Activated CD8-positive, alpha-beta memory T cell treated with anti-CD3 and anti-CD28 coated beads for 36 hours (primary cell): ENCODE results near the gene CLCA1. TPM values are rescaled to one million over a fixed set of nuclear protein-coding genes. Genes with fewer than 3 reads are reported as not detected.

Experiments used
- CTCF ChIA-PET: fragments of 350-600 bp; sonication (Branson Sonifier 250); formaldehyde crosslinking; loops from one replicate; lab custom pipeline; 2021; ENCODE audit warnings: antibody characterized with exemption; lab: Charles Lee
- POLR2A ChIA-PET: fragments of 350-600 bp; sonication (Branson Sonifier 250); formaldehyde crosslinking; loops from one replicate; lab custom pipeline; 2021; ENCODE audit warnings: antibody characterized with exemption; lab: Charles Lee
- total RNA-seq, 2 experiments: library from RNA; stranded (reverse); gene quantifications; one replicate each; pipeline ENCODE4 v1.2.3, GENCODE V29; 2021

CLCA1 gene
- total RNA-seq, 2 experiments from 2014 or later, result not detected

DNA sequence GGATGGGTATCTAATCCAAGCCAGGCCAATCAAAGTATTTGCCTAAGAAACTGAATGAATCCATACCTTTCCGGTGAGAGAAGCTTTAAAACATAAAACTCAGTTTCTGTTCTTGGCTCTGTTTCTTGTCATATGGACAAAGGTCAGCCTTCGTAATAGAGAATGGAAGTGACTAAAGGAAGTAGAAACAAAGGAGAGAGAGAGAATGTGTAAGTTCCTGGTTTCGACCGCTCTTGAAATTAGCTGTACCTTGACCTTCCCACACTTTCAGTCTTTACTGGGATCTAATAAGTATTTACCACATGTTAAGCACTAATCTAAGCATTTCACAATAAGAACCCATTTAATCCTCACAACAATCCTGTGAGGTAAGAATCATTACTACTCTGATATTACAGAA, 58.6 kb downstream of the CLCA1 start:
- ChIA-PET POLR2A (no interaction called here), CTCF (no interaction called here)

- ChIA-PET POLR2A (no interaction called here), CTCF (no interaction called here)
Observed at GRCh38 chr1:86530211-86530845, 61.6 kb downstream of the CLCA1 start.

DNA sequence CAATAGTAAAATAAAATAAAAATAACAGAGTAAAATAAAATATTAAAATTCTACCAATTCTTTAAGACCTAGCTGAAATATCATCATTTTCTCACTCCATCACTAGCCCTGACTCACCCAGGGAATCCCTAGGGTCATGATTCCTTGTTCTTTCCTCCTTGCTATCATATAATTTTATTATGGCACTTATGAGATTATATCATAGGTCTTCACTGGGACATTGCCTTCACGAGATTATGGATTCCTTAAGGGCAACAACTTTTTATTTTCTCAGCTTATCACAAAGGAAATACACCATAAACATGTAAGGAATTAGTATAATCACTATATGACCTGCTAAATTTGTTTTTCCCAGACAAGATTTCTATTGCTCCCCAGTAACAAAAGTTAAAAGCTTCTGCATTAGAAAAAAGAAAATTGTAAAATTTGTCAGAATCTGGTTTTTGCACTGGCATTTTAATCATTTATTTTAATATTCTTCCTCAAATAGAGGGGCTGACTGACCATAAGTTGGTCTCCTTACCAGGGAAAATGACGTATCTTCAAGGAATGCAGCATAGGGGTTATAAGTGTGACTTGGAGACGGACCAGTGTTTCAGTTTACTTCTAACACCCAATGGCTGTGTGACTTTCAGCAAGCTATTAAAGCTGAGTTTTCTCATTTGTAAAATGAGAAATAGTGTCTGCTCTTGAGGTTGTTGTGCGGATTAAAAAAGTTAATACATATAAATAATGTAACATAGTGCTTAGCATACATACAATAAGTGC, 69.4 kb downstream of the CLCA1 start:
- CTCF ChIA-PET, result no interaction called here
- POLR2A ChIA-PET, result no interaction called here

- CTCF ChIA-PET, result no interaction called here
- POLR2A ChIA-PET, result no interaction called here
Observed at GRCh38 chr1:86538775-86539174, 70.0 kb downstream of the CLCA1 start.

DNA sequence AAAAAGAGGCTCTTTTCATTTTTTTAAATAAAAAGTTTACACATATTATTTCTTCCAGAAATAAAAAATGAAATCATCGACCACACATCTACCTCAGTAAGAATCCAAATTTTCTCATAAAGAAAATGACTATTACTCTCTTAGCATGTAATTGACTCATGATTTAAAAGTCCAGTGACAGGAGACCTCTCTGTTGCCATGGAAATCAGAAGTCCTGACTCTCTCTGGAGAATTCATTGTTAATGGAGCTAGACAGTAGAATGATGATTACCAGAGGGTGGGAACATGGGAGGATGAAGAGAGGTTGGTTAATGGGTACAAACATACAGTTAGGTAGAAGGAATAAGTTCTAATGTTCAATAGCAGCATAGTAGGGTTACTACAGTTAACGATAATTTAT, 73.1 kb downstream of the CLCA1 start:
- POLR2A ChIA-PET, result no interaction called here
- CTCF ChIA-PET, result no interaction called here

GRCh38 chr1:86542631-86543030, 73.9 kb downstream of the CLCA1 start:
- ChIA-PET POLR2A (no interaction called here), CTCF (no interaction called here)

DNA sequence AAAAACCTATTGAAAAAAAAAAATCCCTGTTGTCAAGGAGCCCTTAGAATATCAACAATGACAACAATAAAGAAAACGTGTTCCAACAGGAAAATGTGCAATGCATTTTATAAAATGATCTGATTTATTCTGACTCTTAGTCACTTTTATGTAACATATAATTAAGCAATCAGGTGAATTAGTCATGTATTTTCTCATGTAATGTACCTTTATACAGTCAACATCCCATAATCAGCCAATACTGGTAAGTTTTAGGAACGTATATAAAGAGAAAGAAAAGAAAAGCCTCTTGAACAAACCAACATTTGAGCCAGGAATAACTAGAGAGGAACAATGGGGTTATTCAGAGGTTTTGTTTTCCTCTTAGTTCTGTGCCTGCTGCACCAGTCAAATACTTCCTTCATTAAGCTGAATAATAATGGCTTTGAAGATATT, 78.1 kb downstream of the CLCA1 start, which contains the start of gene CLCA4:
TSS of gene CLCA4 (plus strand) at position 292 of the 435 bp plus-strand sequence. CDS start at position 334, 42 bp downstream.
- CTCF ChIA-PET, result no interaction called here
- POLR2A ChIA-PET, result no interaction called here

DNA sequence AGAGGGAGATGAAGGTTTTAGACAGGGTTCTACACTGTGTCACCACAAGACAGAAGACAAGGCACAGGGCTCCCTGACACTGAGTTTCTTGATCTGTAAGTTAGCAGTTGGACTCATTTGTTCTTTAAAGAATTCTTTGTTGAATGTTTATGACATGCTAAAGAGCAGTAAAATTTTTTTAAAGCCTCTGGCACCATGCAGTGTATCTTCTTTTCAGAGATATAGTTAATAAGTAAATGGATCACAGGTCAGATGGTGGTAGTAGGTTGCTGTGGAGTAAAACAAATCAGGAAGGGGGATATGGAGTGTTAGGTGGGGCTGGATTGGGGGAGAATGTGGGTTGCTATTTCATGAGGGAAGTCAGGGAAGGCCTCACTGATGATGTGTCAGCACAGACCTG, 80.1 kb downstream of the CLCA1 start:
- POLR2A ChIA-PET, result no interaction called here

More for the DNA sequence above, 80.1 kb downstream of the CLCA1 start:
- CTCF ChIA-PET, result no interaction called here

Other genes starting within 250 kb of the CLCA1 start
- 10 to 100 TPM; 24.0 to 25.6 TPM for gene ODF2L, start 72.6 kb upstream of the CLCA1 start, total RNA-seq
- not detected for gene CLCA2, start 44.8 kb upstream of the CLCA1 start, total RNA-seq
- gene CLCA4, start 78.2 kb downstream of the CLCA1 start, total RNA-seq, result not detected
- gene SH3GLB1, start 235.6 kb downstream of the CLCA1 start, total RNA-seq, result 10 to 100 TPM; 55.0 to 60.0 TPM